Endothelial cell of umbilical vein (primary cell): Measurements from ENCODE around the gene JAKMIP1. TPM values are rescaled to one million over a fixed set of nuclear protein-coding genes. Genes with fewer than 3 reads are reported as not detected.

Experiments
- BruUV-seq: library from RNA; stranded (reverse); fragments of 400-500 nt; replicated peaks from 2 replicates; lab custom pipeline; 2021; lab: Mats Ljungman, UMichigan
- CTCF ChIA-PET: fragments of 300-600, 350-600 bp; sonication (Branson Sonifier 250); formaldehyde crosslinking; loops from one replicate; lab custom pipeline; 2021; ENCODE audit warnings: antibody characterized with exemption, inconsistent platforms; lab: Charles Lee
- POLR2A ChIA-PET: fragments of 300-600, 350-600 bp; sonication (Branson Sonifier 250); formaldehyde crosslinking; loops from one replicate; lab custom pipeline; 2021; ENCODE audit warnings: antibody characterized with exemption, inconsistent platforms; lab: Charles Lee
- DNase-seq: peaks from one replicate; pipeline ENCODE4 v3.0.0-alpha.2; 2011; ENCODE audit warnings: low read depth, low spot score
- FAIRE-seq: peaks from 2 replicates; lab custom pipeline; 2011; peaks lifted over from hg19 to GRCh38; lab: Jason Lieb, UNC
- H2AFZ ChIP-seq: 2 replicates; pipeline ENCODE4 v1.6.0; 2012; ENCODE audit warnings: low read depth, low read length, control low read depth, inconsistent platforms
- H3K27ac ChIP-seq: 2 replicates; pipeline ENCODE4 v1.5.1; 2011; ENCODE audit warnings: low read depth, mild to moderate bottlenecking, control low read depth, low read length, moderate library complexity; ENCODE audit not compliant: insufficient read depth
- H3K27me3 ChIP-seq, 2 experiments: 2 replicates each; pipeline versions ENCODE4 v1.6.0 to v1.6.1; 2011; ENCODE audit warnings: low read length in 2 of 2, mixed read lengths in 1 of 2; ENCODE audit not compliant: control insufficient read depth in 2 of 2, insufficient read depth in 2 of 2
- H3K36me3 ChIP-seq, 2 experiments: 2 replicates in 1 of 2; 3 replicates in 1 of 2; pipeline ENCODE4 v1.5.1; 2011; ENCODE audit warnings: low read length in 2 of 2, mild to moderate bottlenecking in 1 of 2, moderate library complexity in 1 of 2; ENCODE audit not compliant: control insufficient read depth in 2 of 2, insufficient read depth in 2 of 2; ENCODE audit errors: extremely low read depth in 1 of 2
- H3K4me1 ChIP-seq: 3 replicates; pipeline ENCODE4 v1.5.1; 2011; ENCODE audit warnings: mild to moderate bottlenecking, low read length; ENCODE audit not compliant: control insufficient read depth, insufficient read depth; ENCODE audit errors: extremely low read depth
- H3K4me2 ChIP-seq: 2 replicates; pipeline ENCODE4 v1.6.1; 2011; ENCODE audit warnings: low read length, control low read depth, mixed read lengths; ENCODE audit not compliant: insufficient read depth
- H3K4me3 ChIP-seq, 3 experiments: fragments of 200-600 bp in 1 of 3; sonication (generic), shearing (Covaris generic) in 1 of 3; replicated peaks in 1 of 3; 2 replicates each; pipeline ENCODE4 v1.5.1; 2011 to 2016; ENCODE audit warnings: control low read depth in 3 of 3, low read length in 3 of 3, mild to moderate bottlenecking in 2 of 3, inconsistent platforms in 1 of 3, low read depth in 1 of 3, moderate library complexity in 1 of 3; ENCODE audit not compliant: insufficient read depth in 1 of 3
- H3K79me2 ChIP-seq: 2 replicates; pipeline ENCODE4 v1.6.0; 2012; ENCODE audit warnings: low read length, inconsistent platforms; ENCODE audit not compliant: control insufficient read depth, insufficient read depth
- H3K9ac ChIP-seq: replicated peaks from 2 replicates; pipeline ENCODE3; 2011; ENCODE audit warnings: low read length, control low read depth; ENCODE audit not compliant: insufficient read depth; ENCODE audit errors: extremely low read depth
- H3K9me1 ChIP-seq: replicated peaks from 3 replicates; pipeline ENCODE4 v1.6.0; 2011; ENCODE audit warnings: mild to moderate bottlenecking, low read length; ENCODE audit not compliant: control insufficient read depth, insufficient read depth; ENCODE audit errors: extremely low read depth
- H3K9me3 ChIP-seq: replicated peaks from 2 replicates; pipeline ENCODE4 v1.5.1; 2012; ENCODE audit warnings: low read length, inconsistent platforms; ENCODE audit not compliant: control insufficient read depth, insufficient read depth
- H4K20me1 ChIP-seq: replicated peaks from 2 replicates; pipeline ENCODE3; 2011; ENCODE audit warnings: mild to moderate bottlenecking, low read length; ENCODE audit not compliant: control insufficient read depth, insufficient read depth; ENCODE audit errors: extremely low read depth
- EZH2 ChIP-seq: IDR thresholded peaks from 2 replicates; pipeline ENCODE4 v1.6.1; 2012; ENCODE audit warnings: borderline replicate concordance, low read depth, mild to moderate bottlenecking, moderate library complexity, low read length, inconsistent platforms; ENCODE audit not compliant: severe bottlenecking
- GATA2 ChIP-seq: IDR thresholded peaks from 2 replicates; pipeline ENCODE4 v1.7.0; 2011; ENCODE audit warnings: low read depth, mild to moderate bottlenecking, moderate library complexity, mixed read lengths, low read length; ENCODE audit not compliant: insufficient read length, insufficient read depth
- JUN ChIP-seq: IDR thresholded peaks from 2 replicates; pipeline ENCODE4 v1.6.1; 2011; ENCODE audit warnings: borderline replicate concordance, low read depth; ENCODE audit not compliant: insufficient read length, insufficient read depth
- POLR2A ChIP-seq: IDR thresholded peaks from 2 replicates; pipeline ENCODE4 v1.6.1; 2012; ENCODE audit warnings: low read depth, mild to moderate bottlenecking, control low read depth, low read length
- POLR2AphosphoS5 ChIP-seq: IDR thresholded peaks from 2 replicates; pipeline ENCODE4 v1.6.1; 2012; ENCODE audit warnings: low read depth, mild to moderate bottlenecking, control low read depth, low read length, moderate library complexity; ENCODE audit not compliant: insufficient read depth
- dilution Hi-C: fragments of 300-500 bp; cut with MboI; formaldehyde crosslinking; loops from one replicate; pipeline ENCODE4 v1.15.0; 2019; ENCODE audit warnings: low sequenced_read_pairs; ENCODE audit not compliant: extremely low pct_ligation_motif_present
- intact Hi-C: fragments of 100-400 bp; cut with micrococcal nuclease; formaldehyde crosslinking; loops from one replicate; pipeline ENCODE4 v1.10.0; 2022
- polyA plus RNA-seq, 4 experiments: library from polyadenylated mRNA; depleted of rRNA in 3 of 4; stranded (reverse) in 3 of 4; unstranded in 1 of 4; fragments of >200 nt; gene quantifications; 2 replicates each; pipeline versions ENCODE4 v1.2.1 to v1.2.3, GENCODE V29; 2011 to 2012; ENCODE audit warnings: missing spikeins in 1 of 4
- total RNA-seq: library from RNA; stranded (reverse); gene quantifications from 2 replicates; pipeline ENCODE4 v1.2.3, GENCODE V29; 2021
- TF ChIP-seq, protein P1 (sequence below): IDR thresholded peaks from 2 replicates; pipeline ENCODE4 v1.6.1; 2011; ENCODE audit not compliant: insufficient read depth, insufficient read length
- TF ChIP-seq, protein P2 (sequence below), 2 donors: IDR thresholded peaks; 1 replicate in 1 of 2; 2 replicates in 1 of 2; pipeline ENCODE4 v1.5.1; 2011; ENCODE audit warnings: low read length in 2 of 2, mild to moderate bottlenecking in 2 of 2, moderate library complexity in 2 of 2, control low read depth in 1 of 2, inconsistent platforms in 1 of 2, low read depth in 1 of 2; ENCODE audit not compliant: insufficient read depth in 1 of 2; ENCODE audit errors: extremely low read depth in 1 of 2

The JAKMIP1 gene
- total and polyA plus RNA-seq, 2 donors (not counting 3 experiments of a cell fraction or from before 2014, with no cell fraction given): not detected

DNA sequence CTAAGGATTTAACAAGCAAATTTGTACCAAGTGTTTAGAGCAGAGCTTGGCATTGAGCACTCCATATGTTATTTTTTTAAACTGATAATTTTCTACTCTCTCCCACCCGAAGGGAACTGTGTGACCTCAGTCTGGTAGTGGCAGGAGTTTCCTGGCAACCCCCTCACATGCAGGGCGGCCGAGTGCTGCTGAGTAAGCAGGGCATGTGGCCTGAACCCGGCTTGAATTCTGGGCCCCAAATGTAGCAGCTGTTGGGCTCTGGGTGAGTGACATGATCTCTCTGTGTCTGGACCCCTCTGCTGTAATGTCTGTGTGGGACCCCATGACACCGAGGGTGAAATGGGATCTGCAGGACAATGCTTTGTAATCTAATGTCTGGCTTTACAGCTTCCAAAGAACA, 168.5 kb downstream of the JAKMIP1 start:
- Histone ChIP-seq H2AFZ (no peak overlapping the region), H3K36me3 (no peaks in the 10 kb centered on the region), H3K9me3 (no peaks in the 10 kb centered on the region), H3K4me1 (no peaks in the 10 kb centered on the region), H3K27me3 (no peaks in the 10 kb centered on the region), H3K27ac (no peak overlapping the region), H3K9me1 (no peaks in the 10 kb centered on the region), H3K4me3 (no peak overlapping the region), H4K20me1 (no peaks in the 10 kb centered on the region), H3K9ac (no peak overlapping the region), H3K79me2 (no peaks in the 10 kb centered on the region), H3K4me2 (no peak overlapping the region)
- DNase-seq (no peak), FAIRE-seq (no peak)
- no TSS peak for BruUV-seq
- CTCF ChIA-PET: interaction anchor here (0.9 kb wide), 1 partner anchor 62 kb away, joined by 3 read pairs; no protein-coding TSS in a partner anchor
- intact Hi-C loops (no loop called here), dilution Hi-C loops (no loop called here)
- POLR2A ChIA-PET: no interaction called here
- TF ChIP-seq JUN: no peak
- TF ChIP-seq, protein P1, sequence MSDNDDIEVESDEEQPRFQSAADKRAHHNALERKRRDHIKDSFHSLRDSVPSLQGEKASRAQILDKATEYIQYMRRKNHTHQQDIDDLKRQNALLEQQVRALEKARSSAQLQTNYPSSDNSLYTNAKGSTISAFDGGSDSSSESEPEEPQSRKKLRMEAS: no peak
- TF ChIP-seq EZH2: no peak
- no peak for TF ChIP-seq POLR2A
- no peak for TF ChIP-seq GATA2
- TF ChIP-seq, protein P2, sequence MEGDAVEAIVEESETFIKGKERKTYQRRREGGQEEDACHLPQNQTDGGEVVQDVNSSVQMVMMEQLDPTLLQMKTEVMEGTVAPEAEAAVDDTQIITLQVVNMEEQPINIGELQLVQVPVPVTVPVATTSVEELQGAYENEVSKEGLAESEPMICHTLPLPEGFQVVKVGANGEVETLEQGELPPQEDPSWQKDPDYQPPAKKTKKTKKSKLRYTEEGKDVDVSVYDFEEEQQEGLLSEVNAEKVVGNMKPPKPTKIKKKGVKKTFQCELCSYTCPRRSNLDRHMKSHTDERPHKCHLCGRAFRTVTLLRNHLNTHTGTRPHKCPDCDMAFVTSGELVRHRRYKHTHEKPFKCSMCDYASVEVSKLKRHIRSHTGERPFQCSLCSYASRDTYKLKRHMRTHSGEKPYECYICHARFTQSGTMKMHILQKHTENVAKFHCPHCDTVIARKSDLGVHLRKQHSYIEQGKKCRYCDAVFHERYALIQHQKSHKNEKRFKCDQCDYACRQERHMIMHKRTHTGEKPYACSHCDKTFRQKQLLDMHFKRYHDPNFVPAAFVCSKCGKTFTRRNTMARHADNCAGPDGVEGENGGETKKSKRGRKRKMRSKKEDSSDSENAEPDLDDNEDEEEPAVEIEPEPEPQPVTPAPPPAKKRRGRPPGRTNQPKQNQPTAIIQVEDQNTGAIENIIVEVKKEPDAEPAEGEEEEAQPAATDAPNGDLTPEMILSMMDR (IDR thresholded peaks at IDR 0.05; ENCODE audit: extremely low read depth in 1 of 2, insufficient read depth in 1 of 2, low read depth in 1 of 2, low read length in 2 of 2): no peak
- no peak for TF ChIP-seq POLR2AphosphoS5
